ENCODE measurements around the gene CREBL2. TPM values are rescaled to one million over a fixed set of nuclear protein-coding genes. Genes with fewer than 3 reads are reported as not detected.
A peak's percentile ranks its signal among the peaks of the same experiment; 100 is the strongest.

Gene CREBL2
- total RNA-seq (10 to 100 TPM; 32.2 to 50.5 TPM), polyA plus RNA-seq (10 to 100 TPM; 18.3 to 23.1 TPM)
- long read RNA-seq, donor 1, transcript CREBL2-201 (4 exons, 3,754 nt), result major isoform, 12 of 31 reads
- long read RNA-seq, donor 1, partial matches to known transcripts, result 19 of 31 reads
- long read RNA-seq, donor 1, other reads (novel, unspliced or antisense), result 0 of 31 reads
- long read RNA-seq, donor 2, partial matches to known transcripts, result 0 of 4 reads
- long read RNA-seq, donor 2, other reads (novel, unspliced or antisense), result 0 of 4 reads
- long read RNA-seq, donor 3, transcript CREBL2-201 (4 exons, 3,754 nt), result major isoform, 8 of 8 reads
- long read RNA-seq, donor 3, partial matches to known transcripts, result 0 of 8 reads
- long read RNA-seq, donor 3, other reads (novel, unspliced or antisense), result 0 of 8 reads
- long read RNA-seq, donor 4, transcript CREBL2-201 (4 exons, 3,754 nt), result major isoform, 7 of 7 reads
- long read RNA-seq, donor 4, partial matches to known transcripts, result 0 of 7 reads
- long read RNA-seq, donor 4, other reads (novel, unspliced or antisense), result 0 of 7 reads
- long read RNA-seq, donor 5, transcript CREBL2-201 (4 exons, 3,754 nt), result major isoform, 17 of 17 reads
- long read RNA-seq, donor 5, partial matches to known transcripts, result 0 of 17 reads
- long read RNA-seq, donor 5, other reads (novel, unspliced or antisense), result 0 of 17 reads

DNA sequence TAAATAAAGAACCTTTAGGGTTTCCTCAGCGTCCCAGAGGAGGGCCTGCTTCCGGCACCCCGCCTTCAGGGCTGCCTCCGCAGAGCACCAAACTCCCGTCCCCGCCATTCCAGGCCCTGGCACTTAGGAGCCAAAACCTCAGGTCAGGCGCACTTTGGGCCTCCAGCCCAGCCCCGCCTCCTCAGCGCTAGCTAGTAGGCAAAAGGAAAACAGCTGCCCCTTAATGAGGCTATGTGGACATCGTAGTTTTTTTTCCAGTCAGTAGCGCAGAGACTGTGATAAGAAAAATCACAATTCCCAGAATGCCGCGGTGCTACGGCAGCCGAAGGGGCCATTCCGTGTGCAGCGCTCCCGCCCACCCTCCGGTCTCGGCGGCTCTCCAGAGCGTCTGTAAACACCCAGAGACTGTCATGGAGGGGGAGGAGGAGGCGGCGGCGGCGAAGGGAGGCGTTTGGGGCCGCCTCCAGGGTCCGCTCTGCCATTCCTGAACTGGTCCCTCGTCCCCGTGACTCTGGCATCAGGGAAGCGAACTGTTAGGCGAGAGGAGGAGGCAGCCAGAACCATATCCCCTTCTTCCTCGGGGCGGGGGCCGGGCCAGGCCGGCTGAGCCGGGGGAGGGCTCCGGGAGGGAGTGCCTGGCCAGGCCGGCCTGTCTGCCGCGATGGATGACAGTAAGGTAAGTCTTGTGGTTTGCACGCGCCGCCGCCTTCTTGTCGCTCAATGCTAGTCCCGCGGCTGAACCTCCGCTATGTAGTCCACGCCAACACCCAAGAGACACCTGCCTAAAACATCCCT lies at the start of gene CREBL2:
Gene CREBL2, plus strand, starts transcription at position 365 of the 795 bp plus-strand sequence. Its CDS starts 297 bp downstream, at position 662.
- no peaks in the 10 kb centered on the region for H3K9me3 ChIP-seq (ENCODE audit: control insufficient read depth in 4 of 4, insufficient read depth in 3 of 4, low read length in 3 of 4)
- no peaks in the 10 kb centered on the region for H3K27me3 ChIP-seq (ENCODE audit: control insufficient read depth in 3 of 3, insufficient read depth in 3 of 3, low read length in 2 of 3)
- H3K36me3 ChIP-seq (ENCODE audit: control insufficient read depth in 4 of 4, insufficient read depth in 4 of 4, low read length in 4 of 4), result peaks cover 0 to 2% (median 0%) of the 10 kb centered on the region in 4 donors
- peak within 1 kb of the TSS; percentile 85 to 89 for H3K27ac ChIP-seq (ENCODE audit: low read depth in 1 of 2, low read length in 1 of 2)
- peak; percentile 94 for ATAC-seq (ENCODE audit: insufficient read depth, low FRiP score)
- peaks cover 0 to 13% (median 2%) of the 10 kb centered on the region in 5 donors for H3K4me1 ChIP-seq (ENCODE audit: control insufficient read depth in 5 of 5, insufficient read depth in 5 of 5, low read length in 5 of 5)
- DNase-seq, result peak; percentile 97 to 99 (median 98)
- WGBS, 2 donors, result 0 to 1% methylated on average over 46 to 51 of the region's 51 CpGs
- TF ChIP-seq, protein P1, sequence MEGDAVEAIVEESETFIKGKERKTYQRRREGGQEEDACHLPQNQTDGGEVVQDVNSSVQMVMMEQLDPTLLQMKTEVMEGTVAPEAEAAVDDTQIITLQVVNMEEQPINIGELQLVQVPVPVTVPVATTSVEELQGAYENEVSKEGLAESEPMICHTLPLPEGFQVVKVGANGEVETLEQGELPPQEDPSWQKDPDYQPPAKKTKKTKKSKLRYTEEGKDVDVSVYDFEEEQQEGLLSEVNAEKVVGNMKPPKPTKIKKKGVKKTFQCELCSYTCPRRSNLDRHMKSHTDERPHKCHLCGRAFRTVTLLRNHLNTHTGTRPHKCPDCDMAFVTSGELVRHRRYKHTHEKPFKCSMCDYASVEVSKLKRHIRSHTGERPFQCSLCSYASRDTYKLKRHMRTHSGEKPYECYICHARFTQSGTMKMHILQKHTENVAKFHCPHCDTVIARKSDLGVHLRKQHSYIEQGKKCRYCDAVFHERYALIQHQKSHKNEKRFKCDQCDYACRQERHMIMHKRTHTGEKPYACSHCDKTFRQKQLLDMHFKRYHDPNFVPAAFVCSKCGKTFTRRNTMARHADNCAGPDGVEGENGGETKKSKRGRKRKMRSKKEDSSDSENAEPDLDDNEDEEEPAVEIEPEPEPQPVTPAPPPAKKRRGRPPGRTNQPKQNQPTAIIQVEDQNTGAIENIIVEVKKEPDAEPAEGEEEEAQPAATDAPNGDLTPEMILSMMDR (IDR thresholded peaks at IDR 0.05; ENCODE audit: control extremely low read depth, extremely low read depth), result no peak
- peak within 1 kb of the TSS; percentile 53 for H3K4me3 ChIP-seq
- peak within 1 kb of the TSS; percentile 64 to 82 for H3K9ac ChIP-seq (ENCODE audit: insufficient read depth in 1 of 2, low read length in 2 of 2)

GRCh38 chr12:12562016-12562483 lies 49.6 kb upstream of the CREBL2 start:
- Histone ChIP-seq H3K27ac (ENCODE audit: low read depth in 1 of 2, low read length in 1 of 2) (peak overlapping the region; percentile 99 to 100), H3K4me1 (ENCODE audit: control insufficient read depth in 5 of 5, insufficient read depth in 5 of 5, low read length in 5 of 5) (peaks cover 0 to 25% (median 6%) of the 10 kb centered on the region in 5 donors), H3K27me3 (ENCODE audit: control insufficient read depth in 3 of 3, insufficient read depth in 3 of 3, low read length in 2 of 3) (no peaks in the 10 kb centered on the region), H3K4me3 (peak overlapping the region; percentile 82), H3K36me3 (ENCODE audit: control insufficient read depth in 4 of 4, insufficient read depth in 4 of 4, low read length in 4 of 4) (no peaks in the 10 kb centered on the region), H3K9ac (ENCODE audit: insufficient read depth in 1 of 2, low read length in 2 of 2) (peak overlapping the region; percentile 82 to 98), H3K9me3 (ENCODE audit: control insufficient read depth in 4 of 4, insufficient read depth in 3 of 4, low read length in 3 of 4) (no peaks in the 10 kb centered on the region)
- TF ChIP-seq, protein P1 (IDR thresholded peaks at IDR 0.05; ENCODE audit: control extremely low read depth, extremely low read depth), result no peak
- WGBS, 2 donors, result 0 to 1% methylated on average over 34 to 45 of the region's 45 CpGs
- no peak for ATAC-seq (ENCODE audit: insufficient read depth, low FRiP score)
- DNase-seq, result peak in 1 of 3 donors; percentile 48

DNA sequence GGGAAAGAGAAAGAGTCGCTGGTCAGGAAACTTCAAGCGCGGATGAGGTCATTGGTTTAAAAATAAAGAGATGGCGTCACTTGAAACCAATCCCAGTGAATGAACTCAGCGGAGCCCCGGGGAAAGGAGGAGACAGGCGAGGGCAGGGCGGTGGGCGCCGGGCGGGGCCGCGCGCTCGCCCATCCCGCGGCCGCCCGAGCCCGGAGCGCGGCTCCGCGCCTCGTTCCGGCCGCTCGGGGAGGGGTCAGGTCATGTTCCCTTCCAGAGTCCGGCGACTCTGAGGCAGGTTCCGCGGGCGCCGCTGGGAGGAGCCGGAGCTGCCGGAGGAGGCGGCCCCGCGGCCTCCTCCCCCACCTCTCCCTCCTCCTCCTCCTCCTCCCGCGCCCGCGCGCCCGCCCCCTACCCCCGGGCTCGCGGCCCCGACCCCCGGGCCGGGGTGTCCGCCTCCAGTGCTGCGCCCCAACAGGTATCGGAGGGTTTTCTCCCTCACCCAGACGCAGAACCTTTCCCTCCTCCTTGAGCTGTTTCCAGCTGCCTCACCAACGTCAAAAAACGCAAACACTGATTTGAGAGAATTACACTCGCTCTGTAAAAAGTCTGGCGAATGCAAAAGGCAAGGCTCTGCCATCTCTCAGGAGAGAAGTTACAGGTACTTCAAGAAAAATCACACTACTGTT lies 49.0 kb upstream of the CREBL2 start, which contains the start of gene DUSP16:
Gene DUSP16, minus strand, starts transcription at position 279 of the 677 bp plus-strand sequence. CDS start 41,765 bp downstream, outside the sequence.
- no peaks in the 10 kb centered on the region for H3K9me3 ChIP-seq (ENCODE audit: control insufficient read depth in 4 of 4, insufficient read depth in 3 of 4, low read length in 3 of 4)
- peaks cover 0 to 25% (median 6%) of the 10 kb centered on the region in 5 donors for H3K4me1 ChIP-seq (ENCODE audit: control insufficient read depth in 5 of 5, insufficient read depth in 5 of 5, low read length in 5 of 5)
- H3K9ac ChIP-seq (ENCODE audit: insufficient read depth in 1 of 2, low read length in 2 of 2), result peak within 1 kb of the TSS; percentile 82 to 98
- 0% methylated on average over 53 to 57 of the region's 59 CpGs for WGBS, 2 donors
- DNase-seq (peak; percentile 95 to 99 (median 98)), ATAC-seq (ENCODE audit: insufficient read depth, low FRiP score) (peak; percentile 92)
- H3K4me3 ChIP-seq, result peak within 1 kb of the TSS; percentile 82
- no peaks in the 10 kb centered on the region for H3K36me3 ChIP-seq (ENCODE audit: control insufficient read depth in 4 of 4, insufficient read depth in 4 of 4, low read length in 4 of 4)
- H3K27ac ChIP-seq (ENCODE audit: low read depth in 1 of 2, low read length in 1 of 2), result peak within 1 kb of the TSS; percentile 99 to 100
- H3K27me3 ChIP-seq (ENCODE audit: control insufficient read depth in 3 of 3, insufficient read depth in 3 of 3, low read length in 2 of 3), result no peaks in the 10 kb centered on the region
- TF ChIP-seq, protein P1 (IDR thresholded peaks at IDR 0.05; ENCODE audit: control extremely low read depth, extremely low read depth), result no peak
